HFFc6 (cell line): ENCODE data around the gene CYP3A7. TPM values are rescaled to one million over a fixed set of nuclear protein-coding genes. Genes with fewer than 3 reads are reported as not detected.

Source experiments
- DNase-seq: peaks from one replicate; pipeline ENCODE4 v3.0.0-alpha.2; 2018
- H3K27ac Mint-ChIP-seq: 2 replicates; pipeline ENCODE4 v1.8.0; 2020; ENCODE audit warnings: mild to moderate bottlenecking, mixed read lengths
- H3K27me3 Mint-ChIP-seq: 2 replicates; pipeline ENCODE4 v1.8.0; 2021; ENCODE audit warnings: mild to moderate bottlenecking, moderate library complexity, mixed read lengths; ENCODE audit not compliant: insufficient read depth
- H3K36me3 Mint-ChIP-seq: 2 replicates; pipeline ENCODE4 v1.8.0; 2021; ENCODE audit warnings: low read depth, mixed read lengths
- H3K4me1 Mint-ChIP-seq: 2 replicates; pipeline ENCODE4 v1.8.0; 2020; ENCODE audit warnings: low read depth, mixed read lengths
- H3K4me3 Mint-ChIP-seq: 2 replicates; pipeline ENCODE4 v1.8.0; 2020; ENCODE audit warnings: mild to moderate bottlenecking, moderate library complexity, mixed read lengths
- H3K9me3 Mint-ChIP-seq: 2 replicates; pipeline ENCODE4 v1.8.0; 2020; ENCODE audit warnings: mild to moderate bottlenecking, mixed read lengths
- CTCF ChIP-seq: fragments of 200-600 bp; sonication (generic); IDR thresholded peaks from 2 replicates; pipeline ENCODE4 v1.5.0; 2021; ENCODE audit warnings: antibody characterized with exemption, mild to moderate bottlenecking
- total RNA-seq, 6 experiments: library from RNA; stranded (reverse); fragmentation: NEBNext Ultra II Directional; extraction: Animal tissue kit (Norgen Biotek cat#: 25700); gene quantifications; 2 replicates in 1 of 6; 3 replicates in 5 of 6; pipeline ENCODE4 v1.2.3, GENCODE V29; 2021

The CYP3A7 gene
- total RNA-seq, 6 experiments from 2014 or later, result 0.09 TPM; not detected in 5

GRCh38 chr7:99719996-99720769 lies 14.8 kb downstream of the CYP3A7 start:
- Mint-ChIP-seq H3K4me1 (no peaks in the 10 kb centered on the region), H3K4me3 (no peak overlapping the region), H3K27me3 (peaks cover 34% of the 10 kb centered on the region), H3K36me3 (no peaks in the 10 kb centered on the region), H3K9me3 (no peaks in the 10 kb centered on the region; the same call in 1 of the 2 replicates), H3K27ac (no peak overlapping the region)
- DNase-seq, result no peak
- no peak for TF ChIP-seq CTCF

GRCh38 chr7:99713995-99714570 lies 20.9 kb downstream of the CYP3A7 start:
- Mint-ChIP-seq H3K4me3 (no peak overlapping the region), H3K9me3 (no peaks in the 10 kb centered on the region; the same call in 1 of the 2 replicates), H3K27ac (no peak overlapping the region), H3K36me3 (no peaks in the 10 kb centered on the region), H3K27me3 (peaks cover 6% of the 10 kb centered on the region), H3K4me1 (peaks cover 6% of the 10 kb centered on the region)
- TF ChIP-seq CTCF, result no peak
- DNase-seq, result no peak

GRCh38 chr7:99709838-99710578 lies 25.0 kb downstream of the CYP3A7 start:
- H3K27me3 Mint-ChIP-seq, result peaks cover 7% of the 10 kb centered on the region
- DNase-seq, result no peak
- no peak overlapping the region for H3K4me3 Mint-ChIP-seq
- peaks cover 8% of the 10 kb centered on the region; the same call in 1 of the 2 replicates for H3K36me3 Mint-ChIP-seq
- H3K27ac Mint-ChIP-seq, result no peak overlapping the region
- TF ChIP-seq CTCF, result no peak
- H3K4me1 Mint-ChIP-seq, result peaks cover 6% of the 10 kb centered on the region
- H3K9me3 Mint-ChIP-seq, result peaks cover 13% of the 10 kb centered on the region; the same call in 1 of the 2 replicates

GRCh38 chr7:99709260-99709659 lies 25.7 kb downstream of the CYP3A7 start:
- DNase-seq, result no peak
- Mint-ChIP-seq H3K9me3 (peaks cover 13% of the 10 kb centered on the region; the same call in 1 of the 2 replicates), H3K27me3 (peaks cover 7% of the 10 kb centered on the region), H3K4me3 (no peak overlapping the region), H3K36me3 (peaks cover 8% of the 10 kb centered on the region; the same call in 1 of the 2 replicates), H3K4me1 (peaks cover 3% of the 10 kb centered on the region), H3K27ac (no peak overlapping the region)
- no peak for TF ChIP-seq CTCF

GRCh38 chr7:99707096-99707495 lies 27.9 kb downstream of the CYP3A7 start:
- Mint-ChIP-seq H3K9me3 (peaks cover 13% of the 10 kb centered on the region; the same call in 1 of the 2 replicates), H3K4me3 (no peak overlapping the region), H3K27me3 (peaks cover 7% of the 10 kb centered on the region; the same call in 1 of the 2 replicates), H3K4me1 (no peaks in the 10 kb centered on the region), H3K27ac (no peak overlapping the region), H3K36me3 (peaks cover 8% of the 10 kb centered on the region; the same call in 1 of the 2 replicates)
- no peak for TF ChIP-seq CTCF
- peak; percentile 4 for DNase-seq
